Thoracic aorta (tissue), 2 donors: ENCODE results near the gene ERC1. TPM values are rescaled to one million over a fixed set of nuclear protein-coding genes. Genes with fewer than 3 reads are reported as not detected.
"Not testable (repeated sequence)": the region's sequence is repeated elsewhere in the genome, so short reads cannot be mapped to it uniquely, and the experiment has no call there.

Experiments
- ATAC-seq: fragments of 150-250 bp; one replicate; pipeline ENCODE4 v1.8.0; 2017; ENCODE audit warnings: low read depth; ENCODE audit not compliant: insufficient number of reproducible peaks, low FRiP score
- DNase-seq: peaks from one replicate; pipeline ENCODE4 v3.0.0-alpha.2; 2020; ENCODE audit warnings: low spot score
- H3K27ac ChIP-seq, 2 donors: fragments of 200-600 bp; sonication (generic); 1 replicate in 1 of 2; 2 replicates in 1 of 2; pipeline ENCODE4 v1.5.1; 2016; ENCODE audit warnings: mild to moderate bottlenecking in 2 of 2, moderate library complexity in 2 of 2
- H3K27me3 ChIP-seq: fragments of 200-600 bp; sonication (generic); replicated peaks from 2 replicates; pipeline ENCODE4 v1.6.0; 2016; ENCODE audit warnings: mild to moderate bottlenecking; ENCODE audit not compliant: insufficient read depth
- H3K36me3 ChIP-seq: fragments of 200-600 bp; sonication (generic); one replicate; pipeline ENCODE4 v1.5.1; 2016
- H3K4me1 ChIP-seq, 2 donors: fragments of 200-600 bp; sonication (generic); 1 replicate in 1 of 2; 2 replicates in 1 of 2; pipeline versions ENCODE4 v1.5.1 to v1.6.0; 2016; ENCODE audit warnings: low read depth in 2 of 2, mild to moderate bottlenecking in 1 of 2; ENCODE audit not compliant: control insufficient read depth in 1 of 2
- H3K4me3 ChIP-seq: fragments of 200-600 bp; sonication (generic); 2 replicates; pipeline ENCODE4 v1.5.1; 2016; ENCODE audit warnings: mild to moderate bottlenecking
- H3K9me3 ChIP-seq: fragments of 200-600 bp; sonication (generic); 2 replicates; pipeline ENCODE4 v1.5.1; 2016
- CTCF ChIP-seq: fragments of 200-600 bp; sonication (generic); IDR thresholded peaks from one replicate; pipeline ENCODE4 v1.5.1; 2019; ENCODE audit warnings: antibody characterized with exemption
- total RNA-seq, 2 donors: library from RNA; depleted of rRNA; stranded (reverse); fragments of >200 nt; gene quantifications; one replicate each; pipeline versions ENCODE4 v1.1.0 to v1.2.3, GENCODE V29; 2016

The ERC1 gene
- total RNA-seq, 2 donors from 2014 or later = 45.8 to 80.0 TPM

GRCh38 chr12:1355396-1355795, 364.4 kb downstream of the ERC1 start:
- no peaks in the 10 kb centered on the region for H3K27me3 ChIP-seq
- H3K9me3 ChIP-seq = no peaks in the 10 kb centered on the region
- no peaks in the 10 kb centered on the region for H3K4me1 ChIP-seq
- TF ChIP-seq CTCF = no peak
- DNase-seq (no peak), ATAC-seq (no peak)
- H3K4me3 ChIP-seq = no peak overlapping the region
- H3K36me3 ChIP-seq = no peaks in the 10 kb centered on the region
- no peak overlapping the region for H3K27ac ChIP-seq

GRCh38 chr12:1355871-1356270, 364.8 kb downstream of the ERC1 start:
- not testable (repeated sequence) for H3K27ac ChIP-seq, H3K4me1 ChIP-seq, H3K4me3 ChIP-seq, H3K9me3 ChIP-seq, ATAC-seq, H3K27me3 ChIP-seq, DNase-seq, H3K36me3 ChIP-seq

GRCh38 chr12:1356285-1356684, 365.3 kb downstream of the ERC1 start:
- no peak for TF ChIP-seq CTCF
- H3K27me3 ChIP-seq = no peaks in the 10 kb centered on the region
- DNase-seq = no peak
- peaks cover 0 to 3% of the 10 kb centered on the region in 2 donors for H3K4me1 ChIP-seq
- no peak overlapping the region for H3K4me3 ChIP-seq
- no peak overlapping the region for H3K27ac ChIP-seq
- no peaks in the 10 kb centered on the region for H3K9me3 ChIP-seq
- H3K36me3 ChIP-seq = no peaks in the 10 kb centered on the region
- ATAC-seq = no peak

GRCh38 chr12:1357171-1357570, 366.1 kb downstream of the ERC1 start:
- TF ChIP-seq CTCF = no peak
- no peak overlapping the region for H3K27ac ChIP-seq
- H3K4me3 ChIP-seq = no peak overlapping the region
- ATAC-seq = no peak
- H3K9me3 ChIP-seq = no peaks in the 10 kb centered on the region
- peaks cover 0 to 3% of the 10 kb centered on the region in 2 donors for H3K4me1 ChIP-seq
- no peak for DNase-seq
- no peaks in the 10 kb centered on the region for H3K36me3 ChIP-seq
- no peaks in the 10 kb centered on the region for H3K27me3 ChIP-seq

GRCh38 chr12:1357711-1358110, 366.7 kb downstream of the ERC1 start:
- DNase-seq = no peak
- H3K27ac ChIP-seq = no peak overlapping the region
- H3K27me3 ChIP-seq = no peaks in the 10 kb centered on the region
- ATAC-seq = no peak
- no peaks in the 10 kb centered on the region for H3K9me3 ChIP-seq
- H3K4me1 ChIP-seq = peaks cover 0 to 3% of the 10 kb centered on the region in 2 donors
- H3K36me3 ChIP-seq = no peaks in the 10 kb centered on the region
- no peak for TF ChIP-seq CTCF
- no peak overlapping the region for H3K4me3 ChIP-seq

GRCh38 chr12:1360441-1361210, 369.6 kb downstream of the ERC1 start:
- Histone ChIP-seq H3K4me1 (peaks cover 0 to 3% of the 10 kb centered on the region in 2 donors), H3K4me3 (no peak overlapping the region), H3K27me3 (no peaks in the 10 kb centered on the region), H3K36me3 (no peaks in the 10 kb centered on the region), H3K9me3 (no peaks in the 10 kb centered on the region), H3K27ac (no peak overlapping the region)
- DNase-seq (no peak), ATAC-seq (no peak)
- no peak for TF ChIP-seq CTCF
